Uterus (tissue), 2 donors: ENCODE measurements around the gene TRIM43B.
"Not testable (repeated sequence)": the region's sequence is repeated elsewhere in the genome, so short reads cannot be mapped to it uniquely, and the experiment has no call there.

ENCODE experiments used
- CTCF ChIP-seq, 4 experiments: fragments of 200-600 bp in 2 of 4; fragments of 450-650 bp in 2 of 4; sonication (generic) in 2 of 4; IDR thresholded peaks; one replicate each; pipeline ENCODE4 v1.5.1; 2016 to 2019; ENCODE audit warnings: antibody characterized with exemption in 4 of 4, mild to moderate bottlenecking in 2 of 4, moderate library complexity in 1 of 4
- POLR2A ChIP-seq, 2 donors: fragments of 450-650 bp; IDR thresholded peaks; one replicate each; pipeline ENCODE4 v1.6.1; 2016; ENCODE audit warnings: antibody characterized with exemption in 2 of 2, mild to moderate bottlenecking in 1 of 2, moderate library complexity in 1 of 2

GRCh38 chr2:95429748-95430467 lies 54.6 kb downstream of the TRIM43B start:
- not testable (repeated sequence) for TF ChIP-seq CTCF, POLR2A (IDR thresholded peaks at IDR 0.05)
